Stimulated activated effector memory CD8-positive, alpha-beta T cell treated with anti-CD3 and anti-CD28 coated beads, Interleukin-12 subunit alpha, Interleukin-12 subunit beta, amount 100 ng/mL, for 72 hours (primary cell): ENCODE results near the gene NELFCD.
"Not testable (repeated sequence)": the region's sequence is repeated elsewhere in the genome, so short reads cannot be mapped to it uniquely, and the experiment has no call there.

Source experiments
- ATAC-seq: fragments of 150-1000 bp; cut with Tn5 transposase; 2 replicates; pipeline ENCODE4 v1.10.0; 2021
- DNase-seq, 2 donors: peaks; one replicate each; pipeline ENCODE4 v3.0.0; 2021 to 2022; ENCODE audit warnings: low spot score in 2 of 2
- H3K27ac Mint-ChIP-seq: one replicate; pipeline ENCODE4 v1.8.0; 2022; ENCODE audit warnings: mild to moderate bottlenecking, mixed read lengths
- H3K36me3 Mint-ChIP-seq: one replicate; pipeline ENCODE4 v1.8.0; 2022; ENCODE audit warnings: mild to moderate bottlenecking, mixed read lengths
- H3K4me1 Mint-ChIP-seq: one replicate; pipeline ENCODE4 v1.8.0; 2022; ENCODE audit warnings: mixed read lengths
- H3K4me3 Mint-ChIP-seq: one replicate; pipeline ENCODE4 v1.8.0; 2022; ENCODE audit warnings: mild to moderate bottlenecking, mixed read lengths
- H3K9me3 Mint-ChIP-seq: one replicate; pipeline ENCODE4 v1.8.0; 2022; ENCODE audit warnings: mixed read lengths

The NELFCD gene

GRCh38 chr20:59007665-59008511, 26.8 kb downstream of the NELFCD start:
- H3K27ac Mint-ChIP-seq = peak overlapping the region; percentile 86
- H3K4me3 Mint-ChIP-seq = peak overlapping the region; percentile 80
- ATAC-seq = no peak
- H3K36me3 Mint-ChIP-seq = no peaks in the 10 kb centered on the region
- H3K9me3 Mint-ChIP-seq = no peaks in the 10 kb centered on the region
- DNase-seq = no peak
- H3K4me1 Mint-ChIP-seq = peaks cover 58% of the 10 kb centered on the region

- peak overlapping the region; percentile 86 for H3K27ac Mint-ChIP-seq
- H3K36me3 Mint-ChIP-seq = no peaks in the 10 kb centered on the region
- DNase-seq = no peak
- no peak overlapping the region for H3K4me3 Mint-ChIP-seq
- H3K9me3 Mint-ChIP-seq = no peaks in the 10 kb centered on the region
- ATAC-seq = no peak
- peaks cover 58% of the 10 kb centered on the region for H3K4me1 Mint-ChIP-seq
Observed at GRCh38 chr20:59008715-59009336, 27.8 kb downstream of the NELFCD start.

- Mint-ChIP-seq H3K27ac (no peak overlapping the region), H3K4me3 (no peak overlapping the region), H3K9me3 (no peaks in the 10 kb centered on the region), H3K36me3 (no peaks in the 10 kb centered on the region), H3K4me1 (peaks cover 52% of the 10 kb centered on the region)
- DNase-seq (no peak), ATAC-seq (no peak)
Observed at GRCh38 chr20:59010321-59010994, 29.4 kb downstream of the NELFCD start.

GRCh38 chr20:59010995-59011873, 30.2 kb downstream of the NELFCD start:
- Mint-ChIP-seq H3K27ac (no peak overlapping the region), H3K4me1 (peaks cover 48% of the 10 kb centered on the region), H3K36me3 (no peaks in the 10 kb centered on the region), H3K9me3 (no peaks in the 10 kb centered on the region), H3K4me3 (no peak overlapping the region)
- ATAC-seq = peak; percentile 36
- no peak for DNase-seq

GRCh38 chr20:59011874-59012157, 30.8 kb downstream of the NELFCD start:
- not testable (repeated sequence) for H3K4me3 Mint-ChIP-seq, H3K27ac Mint-ChIP-seq, H3K9me3 Mint-ChIP-seq, DNase-seq, ATAC-seq, H3K36me3 Mint-ChIP-seq
- peaks cover 54% of the 10 kb centered on the region for H3K4me1 Mint-ChIP-seq

GRCh38 chr20:59013031-59013951, 32.2 kb downstream of the NELFCD start:
- ATAC-seq = no peak
- H3K9me3 Mint-ChIP-seq = no peaks in the 10 kb centered on the region
- peak overlapping the region; percentile 83 for H3K27ac Mint-ChIP-seq
- H3K4me3 Mint-ChIP-seq = peak overlapping the region; percentile 33
- H3K4me1 Mint-ChIP-seq = peaks cover 61% of the 10 kb centered on the region
- no peak for DNase-seq
- H3K36me3 Mint-ChIP-seq = no peaks in the 10 kb centered on the region

GRCh38 chr20:59013959-59014608, 33.0 kb downstream of the NELFCD start:
- DNase-seq (no peak), ATAC-seq (peak; percentile 82)
- Mint-ChIP-seq H3K9me3 (no peaks in the 10 kb centered on the region), H3K4me3 (peak overlapping the region; percentile 33), H3K4me1 (peaks cover 69% of the 10 kb centered on the region), H3K36me3 (peaks cover 3% of the 10 kb centered on the region), H3K27ac (peak overlapping the region; percentile 83)

GRCh38 chr20:59014680-59015389, 33.8 kb downstream of the NELFCD start:
- peak overlapping the region; percentile 33 for H3K4me3 Mint-ChIP-seq
- H3K36me3 Mint-ChIP-seq = peaks cover 6% of the 10 kb centered on the region
- peak overlapping the region; percentile 83 for H3K27ac Mint-ChIP-seq
- ATAC-seq (no peak), DNase-seq (no peak)
- no peaks in the 10 kb centered on the region for H3K9me3 Mint-ChIP-seq
- peaks cover 71% of the 10 kb centered on the region for H3K4me1 Mint-ChIP-seq

GRCh38 chr20:59015411-59015810, 34.4 kb downstream of the NELFCD start:
- DNase-seq = no peak
- Mint-ChIP-seq H3K4me1 (peaks cover 71% of the 10 kb centered on the region), H3K36me3 (peaks cover 7% of the 10 kb centered on the region), H3K27ac (peak overlapping the region; percentile 88), H3K9me3 (no peaks in the 10 kb centered on the region), H3K4me3 (no peak overlapping the region)
- no peak for ATAC-seq

GRCh38 chr20:59015812-59016711, 35.0 kb downstream of the NELFCD start:
- Mint-ChIP-seq H3K4me3 (no peak overlapping the region), H3K9me3 (no peaks in the 10 kb centered on the region), H3K4me1 (peaks cover 74% of the 10 kb centered on the region), H3K27ac (peak overlapping the region; percentile 88), H3K36me3 (peaks cover 13% of the 10 kb centered on the region)
- no peak for ATAC-seq
- DNase-seq = no peak

GRCh38 chr20:59016795-59017492, 35.9 kb downstream of the NELFCD start:
- DNase-seq = no peak
- no peak overlapping the region for H3K4me3 Mint-ChIP-seq
- no peak for ATAC-seq
- peak overlapping the region; percentile 54 for H3K27ac Mint-ChIP-seq
- H3K4me1 Mint-ChIP-seq = peaks cover 67% of the 10 kb centered on the region
- H3K9me3 Mint-ChIP-seq = no peaks in the 10 kb centered on the region
- H3K36me3 Mint-ChIP-seq = peaks cover 17% of the 10 kb centered on the region
